ENCODE data around the gene MPZL3.

DNA sequence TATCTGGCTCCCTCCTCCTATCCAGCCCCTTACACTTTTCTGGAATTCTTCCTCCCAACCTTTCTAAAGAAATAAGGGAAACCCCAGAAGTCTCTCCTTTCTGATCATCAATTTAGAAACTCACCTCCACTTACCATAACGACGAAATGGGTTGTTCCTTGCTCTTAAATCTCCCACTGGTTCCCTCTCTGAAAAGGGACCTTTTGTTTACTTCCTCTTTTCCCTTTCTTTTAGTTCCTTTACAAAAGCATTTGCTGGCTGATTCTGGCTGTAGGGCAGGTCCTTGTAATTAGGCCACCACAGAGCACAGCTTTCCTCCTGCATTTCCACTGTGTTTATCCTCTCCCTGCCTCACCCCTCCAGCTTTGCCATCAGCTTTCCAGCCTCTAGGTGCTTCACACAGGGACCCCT, 39.4 kb downstream of the MPZL3 start:
- no peak for TF ChIP-seq NRF1 (IDR thresholded peaks at IDR 0.05; ENCODE audit: low read depth, low read length)
- TF ChIP-seq, protein P1, sequence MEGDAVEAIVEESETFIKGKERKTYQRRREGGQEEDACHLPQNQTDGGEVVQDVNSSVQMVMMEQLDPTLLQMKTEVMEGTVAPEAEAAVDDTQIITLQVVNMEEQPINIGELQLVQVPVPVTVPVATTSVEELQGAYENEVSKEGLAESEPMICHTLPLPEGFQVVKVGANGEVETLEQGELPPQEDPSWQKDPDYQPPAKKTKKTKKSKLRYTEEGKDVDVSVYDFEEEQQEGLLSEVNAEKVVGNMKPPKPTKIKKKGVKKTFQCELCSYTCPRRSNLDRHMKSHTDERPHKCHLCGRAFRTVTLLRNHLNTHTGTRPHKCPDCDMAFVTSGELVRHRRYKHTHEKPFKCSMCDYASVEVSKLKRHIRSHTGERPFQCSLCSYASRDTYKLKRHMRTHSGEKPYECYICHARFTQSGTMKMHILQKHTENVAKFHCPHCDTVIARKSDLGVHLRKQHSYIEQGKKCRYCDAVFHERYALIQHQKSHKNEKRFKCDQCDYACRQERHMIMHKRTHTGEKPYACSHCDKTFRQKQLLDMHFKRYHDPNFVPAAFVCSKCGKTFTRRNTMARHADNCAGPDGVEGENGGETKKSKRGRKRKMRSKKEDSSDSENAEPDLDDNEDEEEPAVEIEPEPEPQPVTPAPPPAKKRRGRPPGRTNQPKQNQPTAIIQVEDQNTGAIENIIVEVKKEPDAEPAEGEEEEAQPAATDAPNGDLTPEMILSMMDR (IDR thresholded peaks at IDR 0.05) = no peak
- TF ChIP-seq, protein P2, sequence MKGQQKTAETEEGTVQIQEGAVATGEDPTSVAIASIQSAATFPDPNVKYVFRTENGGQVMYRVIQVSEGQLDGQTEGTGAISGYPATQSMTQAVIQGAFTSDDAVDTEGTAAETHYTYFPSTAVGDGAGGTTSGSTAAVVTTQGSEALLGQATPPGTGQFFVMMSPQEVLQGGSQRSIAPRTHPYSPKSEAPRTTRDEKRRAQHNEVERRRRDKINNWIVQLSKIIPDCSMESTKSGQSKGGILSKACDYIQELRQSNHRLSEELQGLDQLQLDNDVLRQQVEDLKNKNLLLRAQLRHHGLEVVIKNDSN (IDR thresholded peaks at IDR 0.05; ENCODE audit: borderline replicate concordance, low read depth) = no peak
- TF ChIP-seq, protein P3, sequence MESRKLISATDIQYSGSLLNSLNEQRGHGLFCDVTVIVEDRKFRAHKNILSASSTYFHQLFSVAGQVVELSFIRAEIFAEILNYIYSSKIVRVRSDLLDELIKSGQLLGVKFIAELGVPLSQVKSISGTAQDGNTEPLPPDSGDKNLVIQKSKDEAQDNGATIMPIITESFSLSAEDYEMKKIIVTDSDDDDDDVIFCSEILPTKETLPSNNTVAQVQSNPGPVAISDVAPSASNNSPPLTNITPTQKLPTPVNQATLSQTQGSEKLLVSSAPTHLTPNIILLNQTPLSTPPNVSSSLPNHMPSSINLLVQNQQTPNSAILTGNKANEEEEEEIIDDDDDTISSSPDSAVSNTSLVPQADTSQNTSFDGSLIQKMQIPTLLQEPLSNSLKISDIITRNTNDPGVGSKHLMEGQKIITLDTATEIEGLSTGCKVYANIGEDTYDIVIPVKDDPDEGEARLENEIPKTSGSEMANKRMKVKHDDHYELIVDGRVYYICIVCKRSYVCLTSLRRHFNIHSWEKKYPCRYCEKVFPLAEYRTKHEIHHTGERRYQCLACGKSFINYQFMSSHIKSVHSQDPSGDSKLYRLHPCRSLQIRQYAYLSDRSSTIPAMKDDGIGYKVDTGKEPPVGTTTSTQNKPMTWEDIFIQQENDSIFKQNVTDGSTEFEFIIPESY (IDR thresholded peaks at IDR 0.05; ENCODE audit: borderline replicate concordance, low read depth) = no peak
- TF ChIP-seq EZH2phosphoT487 (IDR thresholded peaks at IDR 0.05; ENCODE audit: borderline replicate concordance, low read depth) = no peak
- no peak for TF ChIP-seq SMC3 (IDR thresholded peaks at IDR 0.05; ENCODE audit: low read depth, low read length)
- TF ChIP-seq RAD21 (IDR thresholded peaks at IDR 0.05; ENCODE audit: low read length) = no peak
- no peak for TF ChIP-seq FOXM1 (IDR thresholded peaks at IDR 0.05; ENCODE audit: low read depth)
- no peak for TF ChIP-seq TAF1 (IDR thresholded peaks at IDR 0.05; ENCODE audit: borderline replicate concordance, low read depth, low read length)
- TF ChIP-seq JUND (IDR thresholded peaks at IDR 0.05) = no peak
- TF ChIP-seq NFIC (IDR thresholded peaks at IDR 0.05; ENCODE audit: borderline replicate concordance) = no peak
- no peak for TF ChIP-seq RFX5 (IDR thresholded peaks at IDR 0.05; ENCODE audit: low read length)
- TF ChIP-seq CHD2 (IDR thresholded peaks at IDR 0.05; ENCODE audit: low read length, partially characterized antibody) = no peak

Data from SK-N-SH (cell line).